ENCODE results near the gene AAK1.
"Not testable (repeated sequence)": the region's sequence is repeated elsewhere in the genome, so short reads cannot be mapped to it uniquely, and the experiment has no call there.

The AAK1 gene

GRCh38 chr2:69575371-69575770 lies 68.2 kb downstream of the AAK1 start:
- H3K4me3 ChIP-seq; H3K9me3 ChIP-seq; H3K27me3 ChIP-seq (ENCODE audit: low read depth); in situ Hi-C loops (cut with MboI; ENCODE audit: low sequenced_read_pairs); H3K36me3 ChIP-seq (replicated peaks); DNase-seq (ENCODE audit: low spot score in 2 of 2); H3K4me1 ChIP-seq: not testable (repeated sequence)

- H3K4me1 ChIP-seq = no peaks in the 10 kb centered on the region
- DNase-seq (ENCODE audit: low spot score in 2 of 2) = no peak
- in situ Hi-C loops (cut with MboI; ENCODE audit: low sequenced_read_pairs) = no loop called here
- H3K4me3 ChIP-seq = no peak overlapping the region
- no peaks in the 10 kb centered on the region for H3K27me3 ChIP-seq (ENCODE audit: low read depth)
- no peaks in the 10 kb centered on the region for H3K9me3 ChIP-seq
- no peaks in the 10 kb centered on the region for H3K36me3 ChIP-seq (replicated peaks)
Observed at GRCh38 chr2:69572641-69573040, 70.9 kb downstream of the AAK1 start.

- no peaks in the 10 kb centered on the region for H3K36me3 ChIP-seq (replicated peaks)
- no peaks in the 10 kb centered on the region for H3K4me1 ChIP-seq
- no peak for DNase-seq (ENCODE audit: low spot score in 2 of 2)
- no peak overlapping the region for H3K4me3 ChIP-seq
- in situ Hi-C loops (cut with MboI; ENCODE audit: low sequenced_read_pairs) = no loop called here
- H3K9me3 ChIP-seq = no peaks in the 10 kb centered on the region
- H3K27me3 ChIP-seq (ENCODE audit: low read depth) = no peaks in the 10 kb centered on the region
Observed at GRCh38 chr2:69571189-69571588, 72.3 kb downstream of the AAK1 start.

GRCh38 chr2:69570474-69570873 lies 73.1 kb downstream of the AAK1 start:
- no peak for DNase-seq (ENCODE audit: low spot score in 2 of 2)
- H3K27me3 ChIP-seq (ENCODE audit: low read depth) = no peaks in the 10 kb centered on the region
- H3K36me3 ChIP-seq (replicated peaks) = no peaks in the 10 kb centered on the region
- no peaks in the 10 kb centered on the region for H3K9me3 ChIP-seq
- in situ Hi-C loops (cut with MboI; ENCODE audit: low sequenced_read_pairs) = no loop called here
- H3K4me1 ChIP-seq = no peaks in the 10 kb centered on the region
- no peak overlapping the region for H3K4me3 ChIP-seq

- DNase-seq (ENCODE audit: low spot score in 2 of 2) = no peak
- in situ Hi-C loops (cut with MboI; ENCODE audit: low sequenced_read_pairs) = loop anchor here (5.0 kb wide), 1 partner anchor 144 kb away; no protein-coding TSS in a partner anchor
Observed at GRCh38 chr2:69567909-69568300, 75.6 kb downstream of the AAK1 start.

GRCh38 chr2:69567157-69567908 lies 76.2 kb downstream of the AAK1 start:
- Histone ChIP-seq H3K4me3 (no peak overlapping the region), H3K36me3 (replicated peaks) (no peaks in the 10 kb centered on the region), H3K27me3 (ENCODE audit: low read depth) (no peaks in the 10 kb centered on the region), H3K9me3 (no peaks in the 10 kb centered on the region), H3K4me1 (no peaks in the 10 kb centered on the region)
- in situ Hi-C loops (cut with MboI; ENCODE audit: low sequenced_read_pairs) = loop anchor here (5.0 kb wide), 1 partner anchor 145 kb away; no protein-coding TSS in a partner anchor
- no peak for DNase-seq (ENCODE audit: low spot score in 2 of 2)

More at GRCh38 chr2:69567909-69568300, 75.6 kb downstream of the AAK1 start:
- Histone ChIP-seq H3K4me3 (no peak overlapping the region), H3K36me3 (replicated peaks) (no peaks in the 10 kb centered on the region), H3K9me3 (no peaks in the 10 kb centered on the region), H3K4me1 (no peaks in the 10 kb centered on the region), H3K27me3 (ENCODE audit: low read depth) (no peaks in the 10 kb centered on the region)

- in situ Hi-C loops (cut with MboI; ENCODE audit: low sequenced_read_pairs) = loop anchor here (5.0 kb wide), 1 partner anchor 146 kb away; no protein-coding TSS in a partner anchor
- Histone ChIP-seq H3K36me3 (replicated peaks) (no peaks in the 10 kb centered on the region), H3K27me3 (ENCODE audit: low read depth) (no peaks in the 10 kb centered on the region), H3K4me3 (no peak overlapping the region), H3K4me1 (no peaks in the 10 kb centered on the region), H3K9me3 (no peaks in the 10 kb centered on the region)
- no peak for DNase-seq (ENCODE audit: low spot score in 2 of 2)
Observed at GRCh38 chr2:69566669-69567068, 76.9 kb downstream of the AAK1 start.

- H3K9me3 ChIP-seq = no peaks in the 10 kb centered on the region
- H3K36me3 ChIP-seq (replicated peaks) = no peaks in the 10 kb centered on the region
- in situ Hi-C loops (cut with MboI; ENCODE audit: low sequenced_read_pairs) = loop anchor here (5.0 kb wide), 1 partner anchor 147 kb away; no protein-coding TSS in a partner anchor
- H3K4me3 ChIP-seq = no peak overlapping the region
- peak; percentile 56 to 86 for DNase-seq (ENCODE audit: low spot score in 2 of 2)
- H3K4me1 ChIP-seq = no peaks in the 10 kb centered on the region
- no peaks in the 10 kb centered on the region for H3K27me3 ChIP-seq (ENCODE audit: low read depth)
Observed at GRCh38 chr2:69565431-69565839, 78.1 kb downstream of the AAK1 start.

- H3K4me1 ChIP-seq = no peaks in the 10 kb centered on the region
- no peaks in the 10 kb centered on the region for H3K27me3 ChIP-seq (ENCODE audit: low read depth)
- no peak for DNase-seq (ENCODE audit: low spot score in 2 of 2)
- no peak overlapping the region for H3K4me3 ChIP-seq
- in situ Hi-C loops (cut with MboI; ENCODE audit: low sequenced_read_pairs) = loop anchor here (5.0 kb wide), 1 partner anchor 148 kb away; no protein-coding TSS in a partner anchor
- no peaks in the 10 kb centered on the region for H3K9me3 ChIP-seq
- H3K36me3 ChIP-seq (replicated peaks) = no peaks in the 10 kb centered on the region
Observed at GRCh38 chr2:69564604-69565003, 78.9 kb downstream of the AAK1 start.

GRCh38 chr2:69563021-69563420 lies 80.5 kb downstream of the AAK1 start:
- in situ Hi-C loops (cut with MboI; ENCODE audit: low sequenced_read_pairs) = no loop called here
- Histone ChIP-seq H3K9me3 (no peaks in the 10 kb centered on the region), H3K4me1 (no peaks in the 10 kb centered on the region), H3K4me3 (no peak overlapping the region), H3K27me3 (ENCODE audit: low read depth) (no peaks in the 10 kb centered on the region), H3K36me3 (replicated peaks) (no peaks in the 10 kb centered on the region)
- no peak for DNase-seq (ENCODE audit: low spot score in 2 of 2)

- DNase-seq (ENCODE audit: low spot score in 2 of 2) = no peak
- Histone ChIP-seq H3K4me1 (no peaks in the 10 kb centered on the region), H3K4me3 (no peak overlapping the region), H3K27me3 (ENCODE audit: low read depth) (no peaks in the 10 kb centered on the region), H3K9me3 (no peaks in the 10 kb centered on the region), H3K36me3 (replicated peaks) (no peaks in the 10 kb centered on the region)
- in situ Hi-C loops (cut with MboI; ENCODE audit: low sequenced_read_pairs) = no loop called here
Observed at GRCh38 chr2:69561101-69561500, 82.4 kb downstream of the AAK1 start.

- Histone ChIP-seq H3K36me3 (replicated peaks) (no peaks in the 10 kb centered on the region), H3K4me1 (no peaks in the 10 kb centered on the region), H3K27me3 (ENCODE audit: low read depth) (no peaks in the 10 kb centered on the region), H3K4me3 (no peak overlapping the region), H3K9me3 (no peaks in the 10 kb centered on the region)
- in situ Hi-C loops (cut with MboI; ENCODE audit: low sequenced_read_pairs) = no loop called here
- peak in 1 of 2 experiments; percentile 22 for DNase-seq (ENCODE audit: low spot score in 2 of 2)
Observed at GRCh38 chr2:69560147-69560482, 83.4 kb downstream of the AAK1 start.

- Histone ChIP-seq H3K4me3 (no peak overlapping the region), H3K4me1 (no peaks in the 10 kb centered on the region), H3K36me3 (replicated peaks) (no peaks in the 10 kb centered on the region), H3K9me3 (no peaks in the 10 kb centered on the region), H3K27me3 (ENCODE audit: low read depth) (no peaks in the 10 kb centered on the region)
- peak; percentile 22 to 71 for DNase-seq (ENCODE audit: low spot score in 2 of 2)
- in situ Hi-C loops (cut with MboI; ENCODE audit: low sequenced_read_pairs) = no loop called here
Observed at GRCh38 chr2:69559442-69560146, 83.9 kb downstream of the AAK1 start.

- in situ Hi-C loops (cut with MboI; ENCODE audit: low sequenced_read_pairs) = no loop called here
- H3K9me3 ChIP-seq = no peaks in the 10 kb centered on the region
- no peaks in the 10 kb centered on the region for H3K4me1 ChIP-seq
- no peak overlapping the region for H3K4me3 ChIP-seq
- no peaks in the 10 kb centered on the region for H3K27me3 ChIP-seq (ENCODE audit: low read depth)
- no peak for DNase-seq (ENCODE audit: low spot score in 2 of 2)
- H3K36me3 ChIP-seq (replicated peaks) = no peaks in the 10 kb centered on the region
Observed at GRCh38 chr2:69556008-69556407, 87.5 kb downstream of the AAK1 start.

All from HAP-1 (cell line).